SK-N-SH (cell line): ENCODE results near the gene TRIM50. TPM values are rescaled to one million over a fixed set of nuclear protein-coding genes. Genes with fewer than 3 reads are reported as not detected.
"Not testable (repeated sequence)": the region's sequence is repeated elsewhere in the genome, so short reads cannot be mapped to it uniquely, and the experiment has no call there.

ENCODE experiments used
- CTCF ChIA-PET: fragments of 300-600, 350-600 bp; formaldehyde crosslinking; extraction: SDS; loops from one replicate; lab custom pipeline; 2021; lab: Yijun Ruan, JAX
- POLR2A ChIA-PET: fragments of 350-600 bp; sonication (Branson Sonifier 250); formaldehyde crosslinking; extraction: SDS; loops from one replicate; lab custom pipeline; 2020; ENCODE audit warnings: antibody characterized with exemption, inconsistent platforms; lab: Yijun Ruan, JAX
- DNase-seq: peaks from one replicate; pipeline ENCODE4 v3.0.0; 2012
- H2AFZ ChIP-seq: fragments of 200-600 bp; sonication (generic); 2 replicates; pipeline ENCODE4 v1.8.1; 2016; ENCODE audit warnings: antibody characterized with exemption, mild to moderate bottlenecking, low read depth
- H3F3A ChIP-seq: fragments of 200-600 bp; sonication (generic); replicated peaks from 2 replicates; pipeline ENCODE3; 2016; ENCODE audit warnings: antibody characterized with exemption, mild to moderate bottlenecking; ENCODE audit not compliant: insufficient read depth
- H3K27ac ChIP-seq, 2 experiments: fragments of 200-500 bp in 1 of 2; fragments of 200-600 bp in 1 of 2; sonication (Bioruptor generic) in 1 of 2; sonication (generic), shearing (Covaris generic) in 1 of 2; 2 replicates each; pipeline versions ENCODE4 v1.5.1 to v1.6.1; 2014 to 2016; ENCODE audit warnings: low read depth in 2 of 2, inconsistent platforms in 1 of 2, low read length in 1 of 2, mild to moderate bottlenecking in 1 of 2, mixed read lengths in 1 of 2
- H3K27me3 ChIP-seq: fragments of 200-600 bp; sonication (generic), shearing (Covaris generic); 2 replicates; pipeline ENCODE4 v1.6.1; 2016; ENCODE audit warnings: mixed run types; ENCODE audit not compliant: insufficient read depth
- H3K36me3 ChIP-seq, 2 experiments: fragments of 200-500 bp in 1 of 2; fragments of 200-600 bp in 1 of 2; sonication (Bioruptor generic) in 1 of 2; sonication (generic) in 1 of 2; replicated peaks in 1 of 2; 2 replicates each; pipeline versions ENCODE3 to v1.5.1; 2014 to 2016; ENCODE audit warnings: low read length in 1 of 2, mild to moderate bottlenecking in 1 of 2; ENCODE audit not compliant: insufficient read depth in 2 of 2, control insufficient read depth in 1 of 2
- H3K4me1 ChIP-seq, 2 experiments: fragments of 200-500 bp in 1 of 2; fragments of 200-600 bp in 1 of 2; sonication (Bioruptor generic) in 1 of 2; sonication (generic), shearing (Covaris generic) in 1 of 2; 2 replicates each; pipeline versions ENCODE4 v1.5.1 to v1.6.1; 2014 to 2016; ENCODE audit warnings: low read depth in 1 of 2, low read length in 1 of 2, mixed run types in 1 of 2; ENCODE audit not compliant: insufficient read depth in 2 of 2, control insufficient read depth in 1 of 2
- H3K4me2 ChIP-seq: fragments of 200-600 bp; sonication (generic), shearing (Covaris generic); 2 replicates; pipeline ENCODE4 v1.6.1; 2017; ENCODE audit warnings: mixed run types
- H3K4me3 ChIP-seq, 2 experiments: fragments of 200-500 bp in 1 of 2; fragments of 200-600 bp in 1 of 2; sonication (Bioruptor generic) in 1 of 2; sonication (generic), shearing (Covaris generic) in 1 of 2; 2 replicates each; pipeline versions ENCODE4 v1.5.1 to v1.8.1; 2014 to 2016; ENCODE audit warnings: low read depth in 2 of 2, inconsistent platforms in 1 of 2, low read length in 1 of 2, mild to moderate bottlenecking in 1 of 2, mixed read lengths in 1 of 2, moderate library complexity in 1 of 2
- H3K79me2 ChIP-seq: fragments of 200-600 bp; sonication (generic); 2 replicates; pipeline ENCODE4 v1.8.1; 2017; ENCODE audit warnings: mild to moderate bottlenecking; ENCODE audit not compliant: insufficient read depth
- H3K9ac ChIP-seq: fragments of 200-600 bp; sonication (generic); 2 replicates; pipeline ENCODE4 v1.6.1; 2017; ENCODE audit warnings: mixed run types
- H3K9me2 ChIP-seq: fragments of 200-600 bp; sonication (generic); 2 replicates; pipeline ENCODE4 v1.6.1; 2017; ENCODE audit warnings: mixed run types
- H3K9me3 ChIP-seq: fragments of 200-600 bp; sonication (generic); 2 replicates; pipeline ENCODE4 v1.6.1; 2017; ENCODE audit warnings: mixed run types, mild to moderate bottlenecking, moderate library complexity
- H4K20me1 ChIP-seq: fragments of 200-600 bp; sonication (generic); 2 replicates; pipeline ENCODE4 v1.6.1; 2017; ENCODE audit warnings: mild to moderate bottlenecking, mixed run types; ENCODE audit not compliant: insufficient read depth
- CHD2 ChIP-seq: fragments of 150-350 bp; IDR thresholded peaks from 2 replicates; pipeline ENCODE4 v1.6.1; 2018; ENCODE audit warnings: low read length; ENCODE audit not compliant: partially characterized antibody
- ELF1 ChIP-seq: IDR thresholded peaks from 2 replicates; pipeline ENCODE4 v1.4.0; 2012
- FOSL2 ChIP-seq: IDR thresholded peaks from 2 replicates; pipeline ENCODE4 v1.4.0; 2012; ENCODE audit warnings: low read depth, mild to moderate bottlenecking, moderate library complexity, borderline replicate concordance
- FOXJ3 ChIP-seq: sonication (generic); formaldehyde crosslinking; IDR thresholded peaks from 2 replicates; pipeline ENCODE4 v1.5.1; 2020; ENCODE audit warnings: mild to moderate bottlenecking, missing genetic modification reagents
- GABPA ChIP-seq: IDR thresholded peaks from 2 replicates; pipeline ENCODE4 v1.4.0; 2012; ENCODE audit warnings: low read depth, mild to moderate bottlenecking
- MEF2A ChIP-seq: IDR thresholded peaks from 2 replicates; pipeline ENCODE4 v1.4.0; 2012; ENCODE audit warnings: low read depth, borderline replicate concordance
- MXI1 ChIP-seq: IDR thresholded peaks from 2 replicates; pipeline ENCODE4 v1.6.1; 2012; ENCODE audit warnings: mild to moderate bottlenecking, low read depth, low read length, improper control_type of control experiment
- NFIC ChIP-seq: IDR thresholded peaks from 2 replicates; pipeline ENCODE4 v1.4.0; 2012; ENCODE audit warnings: borderline replicate concordance
- PBX3 ChIP-seq: IDR thresholded peaks from 2 replicates; pipeline ENCODE4; 2012
- RXRA ChIP-seq: IDR thresholded peaks from 2 replicates; pipeline ENCODE4 v1.4.0; 2012; ENCODE audit warnings: low read depth, mild to moderate bottlenecking, borderline replicate concordance
- SIN3A ChIP-seq: IDR thresholded peaks from 2 replicates; pipeline ENCODE4 v1.6.1; 2012; ENCODE audit warnings: low read depth, mild to moderate bottlenecking, low read length, moderate library complexity, borderline replicate concordance
- TEAD4 ChIP-seq: IDR thresholded peaks from 2 replicates; pipeline ENCODE4 v1.4.0; 2012; ENCODE audit warnings: mild to moderate bottlenecking, borderline replicate concordance; ENCODE audit not compliant: insufficient read depth
- USF2 ChIP-seq: fragments of 150-350 bp; IDR thresholded peaks from 2 replicates; pipeline ENCODE4 v1.6.1; 2017; ENCODE audit warnings: antibody characterized with exemption, low read length, low read depth, borderline replicate concordance
- YY1 ChIP-seq: IDR thresholded peaks from 2 replicates; pipeline ENCODE4 v1.4.0; 2012; ENCODE audit warnings: low read depth, mild to moderate bottlenecking
- WGBS: methylation state at CpG from one replicate; pipeline ENCODE4 v1.1.6; 2017; ENCODE audit warnings: low lambda C conversion rate; 5-methylcytosine and 5-hydroxymethylcytosine counted together
- polyA plus RNA-seq, 3 experiments: library from polyadenylated mRNA; depleted of rRNA; stranded (reverse); fragments of >200 nt; gene quantifications; 2 replicates each; pipeline ENCODE4 v1.2.3, GENCODE V29; 2012
- TF ChIP-seq, protein P1 (sequence below): IDR thresholded peaks from 2 replicates; pipeline ENCODE4 v1.6.1; 2012; ENCODE audit warnings: mild to moderate bottlenecking, low read depth, low read length, moderate library complexity

The TRIM50 gene
- polyA plus RNA-seq, 1 of the 3 experiments (the other 2 are of a cell fraction) = not detected

DNA sequence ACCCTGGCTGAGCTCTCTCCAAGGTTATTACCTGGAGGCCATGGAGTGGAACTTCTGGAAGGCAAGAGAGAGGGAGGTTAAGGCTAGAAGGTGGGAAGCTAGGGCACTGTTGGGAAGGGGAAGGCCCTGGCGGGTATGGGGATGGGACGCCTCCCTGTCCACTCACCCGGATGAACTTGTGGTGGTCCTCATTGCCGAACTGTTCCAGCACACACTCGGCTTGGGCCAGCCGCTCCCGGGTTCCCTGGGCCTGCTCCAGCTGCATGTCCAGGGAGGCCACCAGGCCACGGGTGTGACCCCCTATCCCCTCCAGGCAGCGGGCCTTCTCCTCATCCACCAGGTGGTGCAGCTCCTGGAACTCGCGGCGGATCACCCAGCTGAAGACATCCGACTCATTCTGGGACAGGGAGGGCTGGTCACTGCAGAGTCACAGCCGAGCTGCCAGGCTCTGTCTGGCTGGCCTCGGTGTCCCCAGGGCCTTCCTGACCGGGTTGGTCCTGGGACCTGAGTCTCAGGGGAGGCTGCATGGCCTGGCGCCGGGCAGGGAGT is 9.2 kb downstream of the TRIM50 start:
- WGBS = 75% methylated on average over 14 of the region's 18 CpGs
- H3K27ac ChIP-seq, H3K9ac ChIP-seq, DNase-seq, H3K9me2 ChIP-seq, H3F3A ChIP-seq, H3K4me3 ChIP-seq, H2AFZ ChIP-seq, POLR2A ChIA-PET, H3K36me3 ChIP-seq, H4K20me1 ChIP-seq, H3K4me1 ChIP-seq, H3K4me2 ChIP-seq, H3K79me2 ChIP-seq, H3K9me3 ChIP-seq, H3K27me3 ChIP-seq: not testable (repeated sequence)
- CTCF ChIA-PET = interaction anchor here (9.6 kb wide), 1 partner anchor 134 kb away, joined by 108 read pairs; no protein-coding TSS in a partner anchor

GRCh38 chr7:73316521-73316920 is 11.4 kb downstream of the TRIM50 start:
- no peak for DNase-seq
- Histone ChIP-seq H3F3A (no peaks in the 10 kb centered on the region), H3K27ac (no peak overlapping the region), H3K4me3 (no peak overlapping the region), H4K20me1 (no peaks in the 10 kb centered on the region), H3K9me3 (no peaks in the 10 kb centered on the region), H3K36me3 (no peaks in the 10 kb centered on the region), H3K4me1 (no peaks in the 10 kb centered on the region), H3K79me2 (no peaks in the 10 kb centered on the region), H3K9me2 (no peaks in the 10 kb centered on the region), H3K27me3 (no peaks in the 10 kb centered on the region), H3K9ac (no peak overlapping the region), H2AFZ (no peak overlapping the region), H3K4me2 (no peak overlapping the region)
- no peak for TF ChIP-seq MEF2A
- no peak for TF ChIP-seq YY1
- TF ChIP-seq PBX3 = no peak
- no peak for TF ChIP-seq TEAD4
- TF ChIP-seq CHD2 = no peak
- TF ChIP-seq, protein P1, sequence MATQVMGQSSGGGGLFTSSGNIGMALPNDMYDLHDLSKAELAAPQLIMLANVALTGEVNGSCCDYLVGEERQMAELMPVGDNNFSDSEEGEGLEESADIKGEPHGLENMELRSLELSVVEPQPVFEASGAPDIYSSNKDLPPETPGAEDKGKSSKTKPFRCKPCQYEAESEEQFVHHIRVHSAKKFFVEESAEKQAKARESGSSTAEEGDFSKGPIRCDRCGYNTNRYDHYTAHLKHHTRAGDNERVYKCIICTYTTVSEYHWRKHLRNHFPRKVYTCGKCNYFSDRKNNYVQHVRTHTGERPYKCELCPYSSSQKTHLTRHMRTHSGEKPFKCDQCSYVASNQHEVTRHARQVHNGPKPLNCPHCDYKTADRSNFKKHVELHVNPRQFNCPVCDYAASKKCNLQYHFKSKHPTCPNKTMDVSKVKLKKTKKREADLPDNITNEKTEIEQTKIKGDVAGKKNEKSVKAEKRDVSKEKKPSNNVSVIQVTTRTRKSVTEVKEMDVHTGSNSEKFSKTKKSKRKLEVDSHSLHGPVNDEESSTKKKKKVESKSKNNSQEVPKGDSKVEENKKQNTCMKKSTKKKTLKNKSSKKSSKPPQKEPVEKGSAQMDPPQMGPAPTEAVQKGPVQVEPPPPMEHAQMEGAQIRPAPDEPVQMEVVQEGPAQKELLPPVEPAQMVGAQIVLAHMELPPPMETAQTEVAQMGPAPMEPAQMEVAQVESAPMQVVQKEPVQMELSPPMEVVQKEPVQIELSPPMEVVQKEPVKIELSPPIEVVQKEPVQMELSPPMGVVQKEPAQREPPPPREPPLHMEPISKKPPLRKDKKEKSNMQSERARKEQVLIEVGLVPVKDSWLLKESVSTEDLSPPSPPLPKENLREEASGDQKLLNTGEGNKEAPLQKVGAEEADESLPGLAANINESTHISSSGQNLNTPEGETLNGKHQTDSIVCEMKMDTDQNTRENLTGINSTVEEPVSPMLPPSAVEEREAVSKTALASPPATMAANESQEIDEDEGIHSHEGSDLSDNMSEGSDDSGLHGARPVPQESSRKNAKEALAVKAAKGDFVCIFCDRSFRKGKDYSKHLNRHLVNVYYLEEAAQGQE = no peak
- no peak for TF ChIP-seq RXRA
- TF ChIP-seq USF2 = no peak
- no peak for TF ChIP-seq ELF1
- TF ChIP-seq GABPA = no peak
- TF ChIP-seq FOXJ3 (CRISPR knock-in tag) = no peak
- no peak for TF ChIP-seq FOSL2
- TF ChIP-seq SIN3A = no peak
- no peak for TF ChIP-seq MXI1
- TF ChIP-seq NFIC = no peak
- WGBS = 76% methylated on average over 9 of the region's 9 CpGs
- ChIA-PET CTCF (interaction anchor here (0.9 to 4.3 kb wide), 4 partner anchors 8 to 136 kb away, joined by 3 to 24 read pairs (median 12); no protein-coding TSS in a partner anchor), POLR2A (no interaction called here)
